DOHH2 (cell line): ENCODE data around the gene BNC2.

Experiments used
- H3F3A ChIP-seq: fragments of 200-600 bp; sonication (generic), shearing (Covaris generic); 2 replicates; pipeline ENCODE4 v1.6.0; 2016; ENCODE audit warnings: antibody characterized with exemption, mild to moderate bottlenecking; ENCODE audit not compliant: control insufficient read depth, insufficient read depth
- H3K27ac ChIP-seq: fragments of 200-600 bp; sonication (generic); 2 replicates; pipeline ENCODE4 v1.5.1; 2014; ENCODE audit warnings: low read depth, mild to moderate bottlenecking, low read length, moderate library complexity
- H3K27me3 ChIP-seq: fragments of 200-600 bp; sonication (generic); 2 replicates; pipeline ENCODE4 v1.6.1; 2014; ENCODE audit warnings: mild to moderate bottlenecking, low read length, mixed read lengths; ENCODE audit not compliant: control insufficient read depth
- H3K36me3 ChIP-seq: fragments of 200-600 bp; sonication (generic); 2 replicates; pipeline ENCODE4 v1.6.1; 2014; ENCODE audit warnings: mild to moderate bottlenecking, low read length, moderate library complexity, mixed read lengths; ENCODE audit not compliant: control insufficient read depth
- H3K4me1 ChIP-seq: fragments of 200-600 bp; sonication (generic); 2 replicates; pipeline ENCODE4 v1.6.1; 2014; ENCODE audit warnings: mild to moderate bottlenecking, low read length, mixed read lengths; ENCODE audit not compliant: control insufficient read depth
- H3K4me2 ChIP-seq: fragments of 200-600 bp; sonication (generic); 2 replicates; pipeline ENCODE4 v1.6.0; 2014; ENCODE audit warnings: mild to moderate bottlenecking, low read length, moderate library complexity
- H3K4me3 ChIP-seq: fragments of 200-600 bp; sonication (generic); 2 replicates; pipeline ENCODE4 v1.5.1; 2014; ENCODE audit warnings: mild to moderate bottlenecking, low read length, mixed read lengths
- H3K79me2 ChIP-seq: fragments of 200-600 bp; sonication (generic); 2 replicates; pipeline ENCODE4 v1.6.1; 2014; ENCODE audit warnings: mild to moderate bottlenecking, low read length, mixed read lengths; ENCODE audit not compliant: control insufficient read depth
- H3K9me2 ChIP-seq: fragments of 200-600 bp; sonication (generic); replicated peaks from 2 replicates; pipeline ENCODE4 v1.6.1; 2014; ENCODE audit warnings: mild to moderate bottlenecking, low read length, mixed read lengths; ENCODE audit not compliant: control insufficient read depth
- H3K9me3 ChIP-seq: fragments of 200-600 bp; sonication (generic); 2 replicates; pipeline ENCODE4 v1.6.1; 2014; ENCODE audit warnings: antibody characterized with exemption, low read length, mixed read lengths; ENCODE audit not compliant: control insufficient read depth, insufficient read depth
- H4K20me1 ChIP-seq: fragments of 200-600 bp; sonication (generic); 2 replicates; pipeline ENCODE4 v1.6.0; 2014; ENCODE audit warnings: low read depth, mild to moderate bottlenecking, antibody characterized with exemption, low read length, moderate library complexity; ENCODE audit not compliant: control insufficient read depth, insufficient read depth
- CTCF ChIP-seq: fragments of 200-600 bp; sonication (generic); IDR thresholded peaks from one replicate; pipeline ENCODE4 v1.5.1; 2014; ENCODE audit warnings: antibody characterized with exemption, mild to moderate bottlenecking, low read depth, low read length; ENCODE audit not compliant: poor library complexity, severe bottlenecking
- EZH2phosphoT487 ChIP-seq: fragments of 200-600 bp; sonication (generic); IDR thresholded peaks from 2 replicates; pipeline ENCODE4 v1.6.1; 2017; ENCODE audit warnings: borderline replicate concordance, mild to moderate bottlenecking, antibody characterized with exemption, low read length, moderate library complexity, mixed read lengths

The BNC2 gene

GRCh38 chr9:16487915-16488314 is 382.6 kb downstream of the BNC2 start:
- no peaks in the 10 kb centered on the region for H3K9me3 ChIP-seq
- no peak overlapping the region for H3K4me2 ChIP-seq
- no peaks in the 10 kb centered on the region for H3K9me2 ChIP-seq
- H3K79me2 ChIP-seq, result no peaks in the 10 kb centered on the region
- no peak for TF ChIP-seq CTCF
- TF ChIP-seq EZH2phosphoT487, result no peak
- H3K27me3 ChIP-seq, result no peaks in the 10 kb centered on the region
- no peaks in the 10 kb centered on the region for H4K20me1 ChIP-seq
- no peaks in the 10 kb centered on the region for H3K4me1 ChIP-seq
- H3K4me3 ChIP-seq, result no peak overlapping the region
- no peak overlapping the region for H3K27ac ChIP-seq
- no peaks in the 10 kb centered on the region for H3F3A ChIP-seq
- H3K36me3 ChIP-seq, result no peaks in the 10 kb centered on the region

- H3K27ac ChIP-seq, result no peak overlapping the region
Observed at GRCh38 chr9:16485575-16486321, 384.7 kb downstream of the BNC2 start.

GRCh38 chr9:16485160-16485559 is 385.3 kb downstream of the BNC2 start:
- Histone ChIP-seq H3K36me3 (no peaks in the 10 kb centered on the region), H3K4me1 (no peaks in the 10 kb centered on the region), H3F3A (no peaks in the 10 kb centered on the region), H3K9me2 (no peaks in the 10 kb centered on the region), H4K20me1 (no peaks in the 10 kb centered on the region), H3K9me3 (no peaks in the 10 kb centered on the region), H3K27ac (no peak overlapping the region), H3K4me2 (no peak overlapping the region), H3K4me3 (no peak overlapping the region), H3K27me3 (no peaks in the 10 kb centered on the region), H3K79me2 (no peaks in the 10 kb centered on the region)
- no peak for TF ChIP-seq CTCF
- TF ChIP-seq EZH2phosphoT487, result no peak

More at GRCh38 chr9:16485575-16486321, 384.7 kb downstream of the BNC2 start:
- Histone ChIP-seq H3K4me2 (no peak overlapping the region), H3K4me3 (no peak overlapping the region), H3K9me3 (no peaks in the 10 kb centered on the region), H4K20me1 (no peaks in the 10 kb centered on the region), H3K9me2 (no peaks in the 10 kb centered on the region), H3K36me3 (no peaks in the 10 kb centered on the region), H3F3A (no peaks in the 10 kb centered on the region), H3K4me1 (no peaks in the 10 kb centered on the region), H3K27me3 (no peaks in the 10 kb centered on the region), H3K79me2 (no peaks in the 10 kb centered on the region)
- TF ChIP-seq CTCF (no peak), EZH2phosphoT487 (no peak)
